ENCODE results near the gene TNRC6A. TPM values are rescaled to one million over a fixed set of nuclear protein-coding genes. Genes with fewer than 3 reads are reported as not detected.

The TNRC6A gene
- total RNA-seq, 1 experiment from 2014 or later: 84.8 TPM

- no peaks in the 10 kb centered on the region for H3K9me3 ChIP-seq (ENCODE audit: insufficient read depth, low read depth)
- no peak overlapping the region for H3K4me2 ChIP-seq
- peaks cover 32% of the 10 kb centered on the region for H3K79me2 ChIP-seq (ENCODE audit: low read depth)
- peaks cover 6% of the 10 kb centered on the region; the same call in 1 of the 2 replicates for H3F3A ChIP-seq (ENCODE audit: insufficient read depth, low read depth)
- H3K9me2 ChIP-seq (ENCODE audit: insufficient read depth): no peaks in the 10 kb centered on the region
- intact Hi-C loops (cut with micrococcal nuclease; ENCODE audit: unreplicated experiment): no loop called here
- H2AFZ ChIP-seq: no peak overlapping the region
- H3K27ac ChIP-seq: peak overlapping the region; percentile 33
- H3K27me3 ChIP-seq (ENCODE audit: insufficient read depth, low read depth): no peaks in the 10 kb centered on the region
- H4K20me1 ChIP-seq (ENCODE audit: insufficient read depth): no peaks in the 10 kb centered on the region
- ChIA-PET CTCF (no interaction called here), POLR2A (ENCODE audit: unreplicated experiment) (no interaction called here)
- DNase-seq: no peak
- H3K4me3 ChIP-seq: no peak overlapping the region
- peaks cover 24% of the 10 kb centered on the region for H3K36me3 ChIP-seq (ENCODE audit: low read depth)
- H3K4me1 ChIP-seq (replicated peaks; ENCODE audit: insufficient read depth): no peaks in the 10 kb centered on the region
- no TSS peak for BruUV-seq (replicated peaks)
- TF ChIP-seq EZH2 (IDR thresholded peaks at IDR 0.05; ENCODE audit: low read depth): no peak
- TF ChIP-seq CTCF (conservative IDR thresholded peaks at IDR 0.05): no peak
Measured at GRCh38 chr16:24764916-24765315, 35.5 kb downstream of the TNRC6A start.

- Histone ChIP-seq H3K9me3 (ENCODE audit: insufficient read depth, low read depth) (no peaks in the 10 kb centered on the region), H3K27me3 (ENCODE audit: insufficient read depth, low read depth) (no peaks in the 10 kb centered on the region), H3K4me3 (no peak overlapping the region), H3F3A (ENCODE audit: insufficient read depth, low read depth) (peaks cover 16% of the 10 kb centered on the region; the same call in 1 of the 2 replicates), H3K36me3 (ENCODE audit: low read depth) (peaks cover 18% of the 10 kb centered on the region), H3K4me1 (replicated peaks; ENCODE audit: insufficient read depth) (0 out of 2 replicates have a peak, but pooled peaks cover 3% of the 10 kb centered on the region), H2AFZ (no peak overlapping the region), H3K9me2 (ENCODE audit: insufficient read depth) (no peaks in the 10 kb centered on the region), H4K20me1 (ENCODE audit: insufficient read depth) (no peaks in the 10 kb centered on the region; the same call in 1 of the 2 replicates), H3K4me2 (no peak overlapping the region), H3K79me2 (ENCODE audit: low read depth) (peaks cover 25% of the 10 kb centered on the region), H3K27ac (no peak overlapping the region; the same call in 1 of the 2 replicates)
- TF ChIP-seq EZH2 (IDR thresholded peaks at IDR 0.05; ENCODE audit: low read depth): no peak
- no peak for TF ChIP-seq CTCF (conservative IDR thresholded peaks at IDR 0.05)
- no peak for DNase-seq
- ChIA-PET CTCF (no interaction called here), POLR2A (ENCODE audit: unreplicated experiment) (no interaction called here)
- BruUV-seq (replicated peaks): no TSS peak
- intact Hi-C loops (cut with micrococcal nuclease; ENCODE audit: unreplicated experiment): no loop called here
Measured at GRCh38 chr16:24766057-24766456, 36.6 kb downstream of the TNRC6A start.

- Histone ChIP-seq H3F3A (ENCODE audit: insufficient read depth, low read depth) (peaks cover 28% of the 10 kb centered on the region; the same call in 1 of the 2 replicates), H3K4me2 (no peak overlapping the region), H3K9me2 (ENCODE audit: insufficient read depth) (no peaks in the 10 kb centered on the region), H3K4me3 (no peak overlapping the region), H3K9me3 (ENCODE audit: insufficient read depth, low read depth) (no peaks in the 10 kb centered on the region), H3K79me2 (ENCODE audit: low read depth) (peaks cover 55% of the 10 kb centered on the region), H2AFZ (no peak overlapping the region), H4K20me1 (ENCODE audit: insufficient read depth) (peaks cover 20% of the 10 kb centered on the region), H3K36me3 (ENCODE audit: low read depth) (peaks cover 18% of the 10 kb centered on the region), H3K27me3 (ENCODE audit: insufficient read depth, low read depth) (no peaks in the 10 kb centered on the region), H3K4me1 (replicated peaks; ENCODE audit: insufficient read depth) (peaks cover 10% of the 10 kb centered on the region), H3K27ac (0 out of 2 replicates have a peak overlapping the region, but pooled peaks have one; percentile 46)
- no peak for TF ChIP-seq EZH2 (IDR thresholded peaks at IDR 0.05; ENCODE audit: low read depth)
- no TSS peak for BruUV-seq (replicated peaks)
- POLR2A ChIA-PET (ENCODE audit: unreplicated experiment): no interaction called here
- CTCF ChIA-PET: interaction anchor here (0.7 kb wide), 1 partner anchor 81 kb away, joined by 8 read pairs; no protein-coding TSS in a partner anchor
- no peak for DNase-seq
- intact Hi-C loops (cut with micrococcal nuclease; ENCODE audit: unreplicated experiment): loop anchor here (10.0 kb wide), 1 partner anchor 205 kb away; no protein-coding TSS in a partner anchor
Measured at GRCh38 chr16:24769806-24770205, 40.4 kb downstream of the TNRC6A start.
